B cell (primary cell): ENCODE measurements around the gene PGM2. TPM values are rescaled to one million over a fixed set of nuclear protein-coding genes. Genes with fewer than 3 reads are reported as not detected.

Source experiments
- ATAC-seq: fragments of 200-7000 bp; cut with Tn5 transposase; one replicate; pipeline ENCODE4 v1.10.0; 2021; ENCODE audit warnings: low read depth, mild to moderate bottlenecking, moderate number of reproducible peaks, moderate library complexity
- CTCF ChIA-PET: fragments of 350-600 bp; sonication (Branson Sonifier 250); formaldehyde crosslinking; loops from one replicate; lab custom pipeline; 2021; ENCODE audit warnings: antibody characterized with exemption, inconsistent platforms; lab: Charles Lee
- POLR2A ChIA-PET: fragments of 350-600 bp; sonication (Branson Sonifier 250); formaldehyde crosslinking; loops from one replicate; lab custom pipeline; 2021; ENCODE audit warnings: antibody characterized with exemption; lab: Charles Lee
- DNase-seq: peaks from one replicate; pipeline ENCODE4 v3.0.0; 2013
- H2AFZ ChIP-seq: 2 replicates; pipeline ENCODE4 v1.6.1; 2012; ENCODE audit warnings: mild to moderate bottlenecking, low read depth, low read length; ENCODE audit not compliant: insufficient read depth, poor library complexity, severe bottlenecking
- H3K27ac ChIP-seq, 2 donors: 1 replicate in 1 of 2; 2 replicates in 1 of 2; pipeline ENCODE4 v1.5.1; 2012 to 2013; ENCODE audit warnings: low read length in 2 of 2, mild to moderate bottlenecking in 2 of 2, moderate library complexity in 1 of 2
- H3K27me3 ChIP-seq, 4 experiments: fragments of 200-600 bp in 1 of 4; sonication (generic) in 1 of 4; replicated peaks in 1 of 4; 1 replicate in 2 of 4; 2 replicates in 2 of 4; pipeline versions ENCODE4 v1.6.1 to v1.7.0; 2013 to 2016; ENCODE audit warnings: low read length in 3 of 4, mild to moderate bottlenecking in 2 of 4, mixed read lengths in 1 of 4, moderate library complexity in 1 of 4; ENCODE audit not compliant: insufficient read depth in 4 of 4, control insufficient read depth in 3 of 4; ENCODE audit errors: control extremely low read depth in 1 of 4
- H3K36me3 ChIP-seq, 2 experiments: replicated peaks in 1 of 2; 1 replicate in 1 of 2; 2 replicates in 1 of 2; pipeline versions ENCODE4 v1.6.1 to v1.7.1; 2013; ENCODE audit warnings: low read length in 1 of 2; ENCODE audit not compliant: insufficient read depth in 2 of 2, control insufficient read depth in 1 of 2; ENCODE audit errors: control extremely low read depth in 1 of 2, extremely low read depth in 1 of 2
- H3K4me1 ChIP-seq, 2 donors: fragments of 200-600 bp in 1 of 2; sonication (generic) in 1 of 2; 1 replicate in 1 of 2; 2 replicates in 1 of 2; pipeline versions ENCODE4 v1.5.1 to v1.6.1; 2013 to 2017; ENCODE audit warnings: low read length in 2 of 2; ENCODE audit not compliant: control insufficient read depth in 2 of 2, insufficient read depth in 2 of 2
- H3K4me2 ChIP-seq: replicated peaks from 2 replicates; pipeline ENCODE3; 2012; ENCODE audit warnings: mild to moderate bottlenecking, low read depth, low read length; ENCODE audit not compliant: poor library complexity, severe bottlenecking
- H3K4me3 ChIP-seq, 5 experiments: fragments of 200-600 bp in 1 of 5; sonication (generic) in 1 of 5; 1 replicate in 3 of 5; 2 replicates in 2 of 5; pipeline versions ENCODE4 v1.5.1 to v1.7.0; 2011 to 2016; ENCODE audit warnings: low read length in 4 of 5, mild to moderate bottlenecking in 4 of 5, low read depth in 2 of 5, control low read depth in 1 of 5, moderate library complexity in 1 of 5; ENCODE audit not compliant: insufficient read depth in 1 of 5; ENCODE audit errors: control extremely low read depth in 1 of 5, extremely low read depth in 1 of 5
- H3K79me2 ChIP-seq: fragments of 200-600 bp; sonication (generic); one replicate; pipeline ENCODE4 v1.6.0; 2016; ENCODE audit warnings: low read length; ENCODE audit not compliant: control insufficient read depth, insufficient read depth
- H3K9ac ChIP-seq: fragments of 200-600 bp; sonication (generic); 2 replicates; pipeline ENCODE4 v1.6.1; 2017; ENCODE audit warnings: mild to moderate bottlenecking, low read length, moderate library complexity
- H3K9me3 ChIP-seq, 3 donors: one replicate each; pipeline versions ENCODE4 v1.6.1 to v1.7.1; 2013; ENCODE audit warnings: low read length in 2 of 3; ENCODE audit not compliant: control insufficient read depth in 2 of 3, insufficient read depth in 1 of 3; ENCODE audit errors: control extremely low read depth in 1 of 3
- H4K20me1 ChIP-seq: 2 replicates; pipeline ENCODE4 v1.6.0; 2012; ENCODE audit warnings: mild to moderate bottlenecking, low read length; ENCODE audit not compliant: insufficient read depth, control insufficient read depth, poor library complexity, severe bottlenecking
- H3K27ac Mint-ChIP-seq: one replicate; pipeline ENCODE4 v1.8.0; 2021; ENCODE audit warnings: mixed read lengths
- H3K27me3 Mint-ChIP-seq: one replicate; pipeline ENCODE4 v1.8.0; 2021; ENCODE audit warnings: mixed read lengths
- H3K4me1 Mint-ChIP-seq: one replicate; pipeline ENCODE4 v1.8.0; 2021; ENCODE audit warnings: mixed read lengths
- H3K4me3 Mint-ChIP-seq: one replicate; pipeline ENCODE4 v1.8.0; 2021; ENCODE audit warnings: mixed read lengths
- H3K9me3 Mint-ChIP-seq: one replicate; pipeline ENCODE4 v1.8.0; 2022; ENCODE audit warnings: mixed read lengths; ENCODE audit not compliant: insufficient read depth
- EZH2 ChIP-seq: IDR thresholded peaks from 2 replicates; pipeline ENCODE4 v1.6.1; 2012; ENCODE audit warnings: borderline replicate concordance, low read depth, mild to moderate bottlenecking, moderate library complexity, low read length; ENCODE audit not compliant: insufficient read depth, poor library complexity, severe bottlenecking
- WGBS: methylation state at CpG from one replicate; pipeline ENCODE4 v1.1.5; 2013; ENCODE audit warnings: missing lambda C conversion rate; ENCODE audit not compliant: insufficient coverage; 5-methylcytosine and 5-hydroxymethylcytosine counted together
- intact Hi-C: fragments of 100-400 bp; cut with micrococcal nuclease; formaldehyde crosslinking; loops from one replicate; pipeline ENCODE4 v1.10.0; 2022
- polyA plus RNA-seq: library from polyadenylated mRNA; depleted of rRNA; stranded (reverse); fragments of >200 nt; gene quantifications from 2 replicates; pipeline ENCODE4 v1.2.3, GENCODE V29; 2012
- total RNA-seq, 2 donors: library from RNA; stranded (reverse); fragments of 120-200 nt in 1 of 2; gene quantifications; 1 replicate in 1 of 2; 2 replicates in 1 of 2; pipeline versions ENCODE4 v1.2.3 to v1.2.4, GENCODE V29; 2013 to 2022
- TF ChIP-seq, protein P1 (sequence below): fragments of 200-600 bp; IDR thresholded peaks from one replicate; pipeline ENCODE4 v1.8.0; 2022; ENCODE audit warnings: antibody characterized with exemption, mild to moderate bottlenecking

The PGM2 gene
- total and polyA plus RNA-seq, 2 donors (not counting 1 experiment from before 2014, with no cell fraction given): 5.3 to 20.9 TPM

GRCh38 chr4:37852376-37852775, 25.9 kb downstream of the PGM2 start:
- CTCF ChIA-PET: interaction anchor here (0.6 to 3.5 kb wide), 4 partner anchors 12 to 125 kb away, joined by 3 to 14 read pairs (median 4); no protein-coding TSS in a partner anchor
- Histone ChIP-seq H3K4me2 (no peak overlapping the region), H3K27me3 (no peaks in the 10 kb centered on the region), H2AFZ (no peak overlapping the region), H3K9me3 (no peaks in the 10 kb centered on the region), H3K4me3 (no peak overlapping the region), H3K27ac (no peak overlapping the region), H3K4me1 (peaks cover 6 to 10% of the 10 kb centered on the region in 2 donors), H3K36me3 (peaks cover 8 to 39% of the 10 kb centered on the region in 2 experiments), H3K79me2 (peaks cover 2% of the 10 kb centered on the region), H4K20me1 (no peaks in the 10 kb centered on the region), H3K9ac (no peak overlapping the region)
- DNase-seq (no peak), ATAC-seq (no peak)
- Mint-ChIP-seq H3K9me3 (no peaks in the 10 kb centered on the region), H3K4me3 (no peak overlapping the region), H3K4me1 (peaks cover 8% of the 10 kb centered on the region), H3K27me3 (no peaks in the 10 kb centered on the region), H3K27ac (no peak overlapping the region)
- POLR2A ChIA-PET: interaction anchor here (1.0 kb wide), 1 partner anchor 26 kb away, joined by 8 read pairs; the partner anchor contains the start of gene PGM2
- 100% methylated on average over 1 of the region's 2 CpGs for WGBS
- intact Hi-C loops: loop anchor here (5.0 kb wide), 1 partner anchor 35 kb away; no protein-coding TSS in a partner anchor
- TF ChIP-seq, protein P1, sequence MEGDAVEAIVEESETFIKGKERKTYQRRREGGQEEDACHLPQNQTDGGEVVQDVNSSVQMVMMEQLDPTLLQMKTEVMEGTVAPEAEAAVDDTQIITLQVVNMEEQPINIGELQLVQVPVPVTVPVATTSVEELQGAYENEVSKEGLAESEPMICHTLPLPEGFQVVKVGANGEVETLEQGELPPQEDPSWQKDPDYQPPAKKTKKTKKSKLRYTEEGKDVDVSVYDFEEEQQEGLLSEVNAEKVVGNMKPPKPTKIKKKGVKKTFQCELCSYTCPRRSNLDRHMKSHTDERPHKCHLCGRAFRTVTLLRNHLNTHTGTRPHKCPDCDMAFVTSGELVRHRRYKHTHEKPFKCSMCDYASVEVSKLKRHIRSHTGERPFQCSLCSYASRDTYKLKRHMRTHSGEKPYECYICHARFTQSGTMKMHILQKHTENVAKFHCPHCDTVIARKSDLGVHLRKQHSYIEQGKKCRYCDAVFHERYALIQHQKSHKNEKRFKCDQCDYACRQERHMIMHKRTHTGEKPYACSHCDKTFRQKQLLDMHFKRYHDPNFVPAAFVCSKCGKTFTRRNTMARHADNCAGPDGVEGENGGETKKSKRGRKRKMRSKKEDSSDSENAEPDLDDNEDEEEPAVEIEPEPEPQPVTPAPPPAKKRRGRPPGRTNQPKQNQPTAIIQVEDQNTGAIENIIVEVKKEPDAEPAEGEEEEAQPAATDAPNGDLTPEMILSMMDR: no peak
- no peak for TF ChIP-seq EZH2

DNA sequence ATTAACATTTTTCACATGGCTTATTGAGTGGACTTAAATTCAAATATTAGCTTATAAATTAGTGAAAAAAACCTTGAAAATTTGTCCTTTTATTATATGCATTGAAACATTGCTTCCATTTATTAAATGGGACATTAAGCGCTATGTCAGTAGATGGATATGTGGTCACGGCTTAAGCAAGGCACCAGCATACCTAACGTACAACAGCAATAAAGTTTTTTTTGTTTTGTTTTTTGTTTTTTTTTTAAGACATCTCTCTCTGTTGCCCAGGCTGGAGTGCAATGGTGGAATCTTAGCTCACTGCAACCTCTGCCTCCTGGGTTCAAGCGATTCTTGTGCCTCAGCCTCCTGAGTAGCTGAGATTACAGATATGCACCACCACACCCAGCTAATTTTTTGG, 31.6 kb downstream of the PGM2 start:
- no peaks in the 10 kb centered on the region for H3K4me1 ChIP-seq
- H3K36me3 ChIP-seq: peaks cover 12 to 39% of the 10 kb centered on the region in 2 experiments
- no peaks in the 10 kb centered on the region for H3K9me3 Mint-ChIP-seq
- H3K27me3 ChIP-seq: no peaks in the 10 kb centered on the region
- WGBS: no CpG with 5 or more reads among the region's 4 CpGs
- DNase-seq (no peak), ATAC-seq (no peak)
- H3K4me2 ChIP-seq: no peak overlapping the region
- no peak for TF ChIP-seq EZH2
- TF ChIP-seq, protein P1: no peak
- no peaks in the 10 kb centered on the region for H3K9me3 ChIP-seq
- no peaks in the 10 kb centered on the region for H3K27me3 Mint-ChIP-seq
- H3K27ac ChIP-seq: no peak overlapping the region
- no peak overlapping the region for H3K4me3 Mint-ChIP-seq
- H3K9ac ChIP-seq: no peak overlapping the region
- H4K20me1 ChIP-seq: no peaks in the 10 kb centered on the region
- intact Hi-C loops: no loop called here
- H2AFZ ChIP-seq: no peak overlapping the region
- H3K4me1 Mint-ChIP-seq: no peaks in the 10 kb centered on the region
- ChIA-PET CTCF (interaction anchor here (0.7 to 1.2 kb wide), 2 partner anchors 21 to 54 kb away, joined by 3 to 5 read pairs; no protein-coding TSS in a partner anchor), POLR2A (no interaction called here)
- H3K4me3 ChIP-seq: no peak overlapping the region
- H3K27ac Mint-ChIP-seq: no peak overlapping the region
- H3K79me2 ChIP-seq: no peaks in the 10 kb centered on the region
